BE2C (cell line): Measurements from ENCODE around the gene BCL7C.

Experiments
- DNase-seq: peaks from one replicate; pipeline ENCODE4 v3.0.0-alpha.2; 2020
- H3K27me3 ChIP-seq: fragments of 250-450 bp; sonication (Bioruptor Pico); 2 replicates; pipeline ENCODE4 v1.5.1; 2020; ENCODE audit warnings: mild to moderate bottlenecking
- H3K36me3 ChIP-seq: fragments of 250-450 bp; sonication (Bioruptor Pico); 2 replicates; pipeline ENCODE4 v1.5.1; 2020; ENCODE audit warnings: mild to moderate bottlenecking
- H3K4me1 ChIP-seq: fragments of 250-450 bp; sonication (Bioruptor Pico); 2 replicates; pipeline ENCODE4 v1.5.1; 2020
- H3K4me3 ChIP-seq: 2 replicates; pipeline ENCODE4 v1.5.1; 2011; ENCODE audit warnings: low read depth, low read length
- H3K9me3 ChIP-seq: fragments of 250-450 bp; sonication (Bioruptor Pico); 2 replicates; pipeline ENCODE4 v1.5.1; 2020
- TF ChIP-seq, protein P1 (sequence below): IDR thresholded peaks from 2 replicates; pipeline ENCODE4 v1.5.1; 2012; ENCODE audit warnings: mild to moderate bottlenecking, low read depth, low read length

The BCL7C gene

DNA sequence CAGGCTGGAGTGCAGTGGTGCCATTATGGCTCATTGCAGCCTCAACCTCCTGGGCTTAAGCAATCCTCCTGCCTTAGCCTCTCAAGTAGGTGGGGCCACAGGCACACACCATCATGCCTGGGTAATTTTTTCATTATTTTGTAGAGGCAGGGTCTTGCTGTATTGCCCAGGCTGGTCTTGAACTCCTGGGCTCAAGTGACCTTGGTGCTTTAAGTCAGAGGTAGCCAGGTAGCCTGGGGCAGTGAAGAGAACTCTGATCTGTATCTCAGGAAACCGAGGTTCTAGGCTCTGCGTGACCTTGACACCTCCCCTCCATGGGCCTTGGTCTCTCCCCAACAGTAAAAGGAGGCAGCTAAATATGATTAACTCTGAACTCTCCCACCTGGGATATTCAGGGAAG is 5.9 kb upstream of the BCL7C start:
- no peaks in the 10 kb centered on the region for H3K9me3 ChIP-seq
- no peaks in the 10 kb centered on the region for H3K27me3 ChIP-seq
- no peak for DNase-seq
- H3K4me3 ChIP-seq, result no peak overlapping the region
- no peaks in the 10 kb centered on the region for H3K36me3 ChIP-seq
- peaks cover 2% of the 10 kb centered on the region; the same call in 1 of the 2 replicates for H3K4me1 ChIP-seq
- TF ChIP-seq, protein P1, sequence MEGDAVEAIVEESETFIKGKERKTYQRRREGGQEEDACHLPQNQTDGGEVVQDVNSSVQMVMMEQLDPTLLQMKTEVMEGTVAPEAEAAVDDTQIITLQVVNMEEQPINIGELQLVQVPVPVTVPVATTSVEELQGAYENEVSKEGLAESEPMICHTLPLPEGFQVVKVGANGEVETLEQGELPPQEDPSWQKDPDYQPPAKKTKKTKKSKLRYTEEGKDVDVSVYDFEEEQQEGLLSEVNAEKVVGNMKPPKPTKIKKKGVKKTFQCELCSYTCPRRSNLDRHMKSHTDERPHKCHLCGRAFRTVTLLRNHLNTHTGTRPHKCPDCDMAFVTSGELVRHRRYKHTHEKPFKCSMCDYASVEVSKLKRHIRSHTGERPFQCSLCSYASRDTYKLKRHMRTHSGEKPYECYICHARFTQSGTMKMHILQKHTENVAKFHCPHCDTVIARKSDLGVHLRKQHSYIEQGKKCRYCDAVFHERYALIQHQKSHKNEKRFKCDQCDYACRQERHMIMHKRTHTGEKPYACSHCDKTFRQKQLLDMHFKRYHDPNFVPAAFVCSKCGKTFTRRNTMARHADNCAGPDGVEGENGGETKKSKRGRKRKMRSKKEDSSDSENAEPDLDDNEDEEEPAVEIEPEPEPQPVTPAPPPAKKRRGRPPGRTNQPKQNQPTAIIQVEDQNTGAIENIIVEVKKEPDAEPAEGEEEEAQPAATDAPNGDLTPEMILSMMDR, result no peak

DNA sequence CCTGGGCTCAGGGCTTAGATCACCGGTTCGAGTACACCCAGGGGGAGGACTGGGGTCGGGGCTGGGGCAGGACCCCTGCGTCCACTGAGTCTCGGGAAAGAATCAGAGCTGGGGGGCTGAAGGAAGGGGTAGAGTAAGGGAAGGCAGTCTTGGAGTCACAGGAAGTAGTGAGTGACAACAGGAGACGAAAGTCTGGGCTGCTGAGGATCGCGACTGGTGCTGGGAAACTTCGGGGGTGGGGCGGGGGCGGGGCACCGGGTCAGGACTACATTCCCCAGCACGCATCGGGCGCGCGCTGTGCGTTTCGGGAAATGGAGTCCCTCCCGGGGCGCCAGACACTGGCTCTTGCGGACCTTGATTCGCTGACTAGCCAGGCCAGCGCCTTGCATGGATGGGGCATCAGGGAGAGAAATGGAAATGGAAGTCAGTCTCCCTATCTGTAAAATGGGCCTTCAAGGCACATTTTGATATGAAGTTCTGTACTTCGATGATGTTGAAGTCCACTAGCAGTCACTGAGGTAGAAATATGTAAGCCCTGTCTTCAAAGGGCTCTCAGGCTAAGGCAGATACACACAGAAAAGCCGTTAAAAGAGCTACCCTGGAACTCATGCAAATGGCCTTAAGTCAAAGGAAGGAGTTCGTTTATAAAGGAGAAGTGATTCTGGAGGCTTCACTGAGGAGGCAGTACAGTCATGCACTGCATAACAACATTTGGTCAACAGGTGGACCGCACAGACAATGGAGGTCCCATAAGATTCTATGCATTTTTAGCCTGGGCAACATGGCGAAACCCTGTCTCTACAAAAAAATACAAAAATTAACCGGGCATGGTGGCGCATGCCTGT is 3.2 kb upstream of the BCL7C start:
- Histone ChIP-seq H3K27me3 (no peaks in the 10 kb centered on the region), H3K4me1 (peaks cover 7% of the 10 kb centered on the region; the same call in 1 of the 2 replicates), H3K9me3 (no peaks in the 10 kb centered on the region), H3K4me3 (peak overlapping the region; percentile 38), H3K36me3 (no peaks in the 10 kb centered on the region)
- TF ChIP-seq, protein P1, result no peak
- DNase-seq, result peak; percentile 93

DNA sequence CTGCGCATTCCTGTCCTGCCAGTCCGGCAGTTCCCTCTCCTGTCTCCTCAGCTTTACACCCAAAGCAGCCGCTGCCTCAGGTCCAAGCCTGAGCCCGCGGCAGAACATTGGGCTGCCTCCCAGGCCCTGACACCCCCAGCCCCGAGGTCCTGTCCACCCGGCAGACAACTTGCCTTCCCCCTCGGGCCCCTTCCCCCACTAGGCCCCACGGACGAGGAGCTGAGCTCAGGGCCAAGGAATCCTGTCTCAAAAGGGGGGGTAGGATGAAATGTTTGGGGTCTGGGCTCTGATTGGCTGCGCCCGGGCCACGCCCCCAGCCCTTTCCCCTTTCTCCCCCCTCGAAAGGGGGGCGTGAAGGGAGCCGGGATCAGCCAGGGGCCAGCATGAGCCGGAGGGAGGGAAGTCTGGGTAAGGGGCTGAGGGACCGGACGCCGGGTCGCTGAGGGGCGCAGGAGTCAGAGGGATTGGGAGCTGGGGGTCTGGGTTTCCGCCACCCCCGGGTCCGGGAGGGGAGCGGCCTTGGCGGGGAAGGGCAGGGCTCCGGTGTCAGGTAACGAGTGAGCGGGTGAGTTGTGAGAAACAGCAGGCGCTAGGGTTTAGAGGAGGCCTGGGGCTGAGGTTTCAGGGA is 2.5 kb upstream of the BCL7C start, which contains the start of gene CTF1:
Gene CTF1, plus strand, starts transcription at position 354 of the 628 bp plus-strand sequence. Its CDS starts 30 bp downstream, at position 384.
- Histone ChIP-seq H3K36me3 (no peaks in the 10 kb centered on the region; the same call in 1 of the 2 replicates), H3K9me3 (no peaks in the 10 kb centered on the region), H3K4me1 (peaks cover 7% of the 10 kb centered on the region; the same call in 1 of the 2 replicates), H3K4me3 (peak within 1 kb of the TSS; percentile 38), H3K27me3 (no peaks in the 10 kb centered on the region)
- DNase-seq, result no peak
- TF ChIP-seq, protein P1, result no peak

DNA sequence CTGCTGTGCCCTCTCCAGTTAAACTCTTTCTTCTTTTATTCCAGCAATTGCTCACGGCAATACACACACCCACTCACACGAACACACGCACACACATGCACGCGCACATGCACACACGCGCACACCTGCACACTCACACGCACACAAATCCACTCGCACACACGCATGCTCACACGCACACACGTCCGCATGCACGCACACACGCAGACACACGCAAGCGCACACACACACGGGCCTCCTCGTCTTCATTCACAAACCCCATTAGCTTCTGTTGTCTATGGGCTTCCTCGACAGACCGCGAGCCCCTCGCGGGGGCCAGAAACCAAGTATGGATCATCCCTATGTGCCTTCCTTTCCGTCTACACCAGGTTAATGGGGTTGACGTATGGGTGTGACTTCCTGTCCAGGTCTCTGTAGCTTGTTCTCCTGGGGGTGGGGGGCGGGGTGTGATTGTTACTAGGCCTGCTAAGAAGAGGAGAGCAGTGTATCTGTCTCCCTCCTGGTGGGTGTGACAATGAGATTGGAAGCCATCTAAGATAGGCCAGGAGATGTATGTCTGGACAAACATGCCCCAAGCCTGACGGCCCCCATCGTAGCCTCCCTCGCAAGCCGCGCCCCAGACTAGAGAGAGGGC is 1.9 kb upstream of the BCL7C start:
- no peaks in the 10 kb centered on the region for H3K27me3 ChIP-seq
- DNase-seq, result no peak
- no peaks in the 10 kb centered on the region for H3K9me3 ChIP-seq
- H3K4me1 ChIP-seq, result peaks cover 7% of the 10 kb centered on the region; the same call in 1 of the 2 replicates
- H3K4me3 ChIP-seq, result no peak overlapping the region
- H3K36me3 ChIP-seq, result no peaks in the 10 kb centered on the region; the same call in 1 of the 2 replicates
- TF ChIP-seq, protein P1, result no peak

DNA sequence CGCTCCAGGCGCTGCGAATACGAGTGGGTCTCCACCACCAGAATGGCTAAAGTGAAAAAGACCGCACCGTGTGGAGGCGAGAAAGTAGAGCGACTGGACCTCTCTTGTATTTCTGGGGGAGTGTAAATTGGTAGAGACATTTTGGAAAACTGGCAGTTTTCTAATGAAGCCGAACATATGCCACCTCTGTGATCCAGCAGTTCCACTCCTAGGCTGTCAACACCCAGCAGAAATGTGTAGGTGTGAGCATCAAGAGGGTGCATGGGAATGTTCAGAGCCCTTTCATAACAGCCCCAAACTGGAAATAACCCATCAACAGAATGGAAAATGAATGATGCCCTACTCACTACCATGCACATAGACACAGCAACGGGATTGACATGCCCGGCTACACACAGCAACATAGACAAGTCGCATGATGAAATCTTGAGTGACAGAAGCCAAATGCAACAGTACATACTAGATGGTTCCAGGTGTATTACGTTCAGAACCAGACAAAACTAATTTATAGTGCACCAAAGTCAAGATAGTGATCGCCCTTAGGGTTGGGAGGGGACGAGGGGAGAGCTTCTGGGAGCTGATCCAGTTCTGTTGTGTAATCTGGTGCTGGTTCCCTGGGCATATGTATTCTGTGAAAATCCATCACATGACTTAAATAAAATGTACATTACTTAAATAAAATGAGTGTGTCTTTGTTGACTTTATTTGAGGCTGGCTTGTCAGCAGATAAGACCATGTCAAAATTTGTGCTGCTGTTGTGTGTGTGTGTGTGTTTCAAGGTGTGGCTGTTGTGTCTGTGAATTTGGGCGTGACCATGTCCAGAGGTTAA is 877 bp upstream of the BCL7C start:
- Histone ChIP-seq H3K9me3 (no peaks in the 10 kb centered on the region), H3K4me3 (peak overlapping the region; percentile 45), H3K36me3 (no peaks in the 10 kb centered on the region; the same call in 1 of the 2 replicates), H3K4me1 (peaks cover 7% of the 10 kb centered on the region; the same call in 1 of the 2 replicates), H3K27me3 (no peaks in the 10 kb centered on the region)
- no peak for DNase-seq
- TF ChIP-seq, protein P1, result no peak
